Prostate gland (tissue), 2 donors: ENCODE data around the gene RGPD5.
"Not testable (repeated sequence)": the region's sequence is repeated elsewhere in the genome, so short reads cannot be mapped to it uniquely, and the experiment has no call there.

ENCODE experiments used
- POLR2A ChIP-seq: fragments of 450-650 bp; IDR thresholded peaks from one replicate; pipeline ENCODE4 v1.6.1; 2016; ENCODE audit warnings: antibody characterized with exemption, mild to moderate bottlenecking
- POLR2AphosphoS5 ChIP-seq: sonication (generic); formaldehyde crosslinking; IDR thresholded peaks from one replicate; pipeline ENCODE4 v1.6.1; 2017; ENCODE audit warnings: antibody characterized with exemption
- TF ChIP-seq, protein P1 (sequence below), 4 experiments: fragments of 200-600 bp in 2 of 4; fragments of 450-650 bp in 2 of 4; sonication (generic) in 2 of 4; IDR thresholded peaks; 1 replicate in 3 of 4; 2 replicates in 1 of 4; pipeline ENCODE4 v1.5.1; 2016 to 2019; ENCODE audit warnings: antibody characterized with exemption in 4 of 4, mild to moderate bottlenecking in 2 of 4, moderate library complexity in 2 of 4

DNA sequence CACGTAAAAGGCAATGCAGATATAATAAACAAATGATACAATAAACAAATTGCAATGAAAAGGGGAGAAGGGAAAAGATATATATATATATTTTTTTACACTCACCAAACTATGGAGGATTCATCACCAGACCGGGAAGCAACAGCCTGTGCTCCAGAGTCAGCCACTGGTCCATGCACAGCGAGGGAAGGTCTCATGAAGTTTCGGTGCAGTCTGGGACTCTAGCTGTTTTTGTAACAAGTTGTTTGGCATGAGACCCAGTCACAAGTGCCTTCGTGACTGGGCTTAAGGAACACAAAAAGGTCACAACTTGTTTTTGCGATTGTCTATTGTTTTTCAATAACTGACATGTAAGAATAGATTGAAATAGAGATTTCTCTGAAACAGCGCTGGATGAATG lies 99.6 kb downstream of the RGPD5 start:
- TF ChIP-seq, protein P1, sequence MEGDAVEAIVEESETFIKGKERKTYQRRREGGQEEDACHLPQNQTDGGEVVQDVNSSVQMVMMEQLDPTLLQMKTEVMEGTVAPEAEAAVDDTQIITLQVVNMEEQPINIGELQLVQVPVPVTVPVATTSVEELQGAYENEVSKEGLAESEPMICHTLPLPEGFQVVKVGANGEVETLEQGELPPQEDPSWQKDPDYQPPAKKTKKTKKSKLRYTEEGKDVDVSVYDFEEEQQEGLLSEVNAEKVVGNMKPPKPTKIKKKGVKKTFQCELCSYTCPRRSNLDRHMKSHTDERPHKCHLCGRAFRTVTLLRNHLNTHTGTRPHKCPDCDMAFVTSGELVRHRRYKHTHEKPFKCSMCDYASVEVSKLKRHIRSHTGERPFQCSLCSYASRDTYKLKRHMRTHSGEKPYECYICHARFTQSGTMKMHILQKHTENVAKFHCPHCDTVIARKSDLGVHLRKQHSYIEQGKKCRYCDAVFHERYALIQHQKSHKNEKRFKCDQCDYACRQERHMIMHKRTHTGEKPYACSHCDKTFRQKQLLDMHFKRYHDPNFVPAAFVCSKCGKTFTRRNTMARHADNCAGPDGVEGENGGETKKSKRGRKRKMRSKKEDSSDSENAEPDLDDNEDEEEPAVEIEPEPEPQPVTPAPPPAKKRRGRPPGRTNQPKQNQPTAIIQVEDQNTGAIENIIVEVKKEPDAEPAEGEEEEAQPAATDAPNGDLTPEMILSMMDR (IDR thresholded peaks at IDR 0.05): not testable (repeated sequence)
- not testable (repeated sequence) for TF ChIP-seq POLR2A, POLR2AphosphoS5
